ENCODE measurements around the gene ZNF750. TPM values are rescaled to one million over a fixed set of nuclear protein-coding genes. Genes with fewer than 3 reads are reported as not detected.

The ZNF750 gene
- total and polyA plus RNA-seq, 2 donors (not counting 3 experiments of a cell fraction or from before 2014, with no cell fraction given) = 0.15 to 0.80 TPM

DNA sequence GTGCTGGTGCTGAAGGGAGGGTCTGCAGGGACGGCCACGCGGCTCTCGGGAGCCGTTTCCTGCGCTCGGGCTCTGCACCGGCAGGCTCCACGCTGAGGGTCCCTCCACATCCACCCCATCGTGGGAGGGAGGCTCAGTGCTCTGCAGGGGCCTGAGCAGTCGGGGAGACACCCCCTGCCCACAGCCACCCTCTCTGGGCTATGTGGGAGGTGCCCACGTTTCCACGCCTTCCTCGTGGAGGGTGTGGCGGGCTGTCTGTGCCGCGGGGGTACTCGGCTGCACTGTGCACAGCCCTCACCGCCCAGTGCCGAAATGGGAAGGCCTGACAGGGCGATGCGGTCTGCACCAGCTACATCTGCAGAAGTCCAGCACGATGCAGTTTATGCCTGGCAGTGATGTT is 25.5 kb upstream of the ZNF750 start:
- no peak for TF ChIP-seq POLR2A (IDR thresholded peaks at IDR 0.05; ENCODE audit: low read depth, low read length)
- TF ChIP-seq JUN (IDR thresholded peaks at IDR 0.05; ENCODE audit: borderline replicate concordance, insufficient read depth, insufficient read length, low read depth) = no peak
- TF ChIP-seq EZH2 (IDR thresholded peaks at IDR 0.05; ENCODE audit: borderline replicate concordance, low read depth, low read length, severe bottlenecking) = no peak
- TF ChIP-seq, protein P1, sequence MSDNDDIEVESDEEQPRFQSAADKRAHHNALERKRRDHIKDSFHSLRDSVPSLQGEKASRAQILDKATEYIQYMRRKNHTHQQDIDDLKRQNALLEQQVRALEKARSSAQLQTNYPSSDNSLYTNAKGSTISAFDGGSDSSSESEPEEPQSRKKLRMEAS (IDR thresholded peaks at IDR 0.05; ENCODE audit: insufficient read depth, insufficient read length) = no peak
- TF ChIP-seq, protein P2, sequence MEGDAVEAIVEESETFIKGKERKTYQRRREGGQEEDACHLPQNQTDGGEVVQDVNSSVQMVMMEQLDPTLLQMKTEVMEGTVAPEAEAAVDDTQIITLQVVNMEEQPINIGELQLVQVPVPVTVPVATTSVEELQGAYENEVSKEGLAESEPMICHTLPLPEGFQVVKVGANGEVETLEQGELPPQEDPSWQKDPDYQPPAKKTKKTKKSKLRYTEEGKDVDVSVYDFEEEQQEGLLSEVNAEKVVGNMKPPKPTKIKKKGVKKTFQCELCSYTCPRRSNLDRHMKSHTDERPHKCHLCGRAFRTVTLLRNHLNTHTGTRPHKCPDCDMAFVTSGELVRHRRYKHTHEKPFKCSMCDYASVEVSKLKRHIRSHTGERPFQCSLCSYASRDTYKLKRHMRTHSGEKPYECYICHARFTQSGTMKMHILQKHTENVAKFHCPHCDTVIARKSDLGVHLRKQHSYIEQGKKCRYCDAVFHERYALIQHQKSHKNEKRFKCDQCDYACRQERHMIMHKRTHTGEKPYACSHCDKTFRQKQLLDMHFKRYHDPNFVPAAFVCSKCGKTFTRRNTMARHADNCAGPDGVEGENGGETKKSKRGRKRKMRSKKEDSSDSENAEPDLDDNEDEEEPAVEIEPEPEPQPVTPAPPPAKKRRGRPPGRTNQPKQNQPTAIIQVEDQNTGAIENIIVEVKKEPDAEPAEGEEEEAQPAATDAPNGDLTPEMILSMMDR (IDR thresholded peaks at IDR 0.05; ENCODE audit: extremely low read depth in 1 of 2, insufficient read depth in 1 of 2, low read depth in 1 of 2, low read length in 2 of 2) = no peak
- no peak for TF ChIP-seq POLR2AphosphoS5 (IDR thresholded peaks at IDR 0.05; ENCODE audit: insufficient read depth, low read depth, low read length)
- no peak for TF ChIP-seq MYC (IDR thresholded peaks at IDR 0.05; ENCODE audit: low read depth, low read length)
- no peak for TF ChIP-seq FOS (IDR thresholded peaks at IDR 0.05; ENCODE audit: borderline replicate concordance, insufficient read depth, low read length)
- no peak for TF ChIP-seq GATA2 (IDR thresholded peaks at IDR 0.05; ENCODE audit: insufficient read depth, insufficient read length, low read depth, low read length)
- no peak overlapping the region for H3K4me3 ChIP-seq (replicated peaks in 1 of 3; ENCODE audit: insufficient read depth in 1 of 3, low read depth in 1 of 3, low read length in 3 of 3)
- H3K79me2 ChIP-seq (ENCODE audit: control insufficient read depth, insufficient read depth, low read length) = peaks cover 60% of the 10 kb centered on the region
- H3K27ac ChIP-seq (ENCODE audit: insufficient read depth, low read depth, low read length) = no peak overlapping the region
- H3K4me1 ChIP-seq (ENCODE audit: control insufficient read depth, extremely low read depth, insufficient read depth, low read length) = peaks cover 28% of the 10 kb centered on the region
- dilution Hi-C loops (cut with MboI; ENCODE audit: extremely low pct_ligation_motif_present, low sequenced_read_pairs) = no loop called here
- no peak overlapping the region for H3K9ac ChIP-seq (replicated peaks; ENCODE audit: extremely low read depth, insufficient read depth, low read length)
- H3K36me3 ChIP-seq (ENCODE audit: control insufficient read depth in 2 of 2, extremely low read depth in 1 of 2, insufficient read depth in 2 of 2, low read length in 2 of 2) = peaks cover 0 to 2% of the 10 kb centered on the region in 2 experiments
- intact Hi-C loops (cut with micrococcal nuclease) = no loop called here
- ChIA-PET POLR2A (no interaction called here), CTCF (interaction anchor here (0.7 to 3.1 kb wide), 2 partner anchors 11 to 18 kb away, joined by 3 to 13 read pairs; no protein-coding TSS in a partner anchor)
- H3K27me3 ChIP-seq (ENCODE audit: control insufficient read depth in 2 of 2, insufficient read depth in 2 of 2, low read length in 2 of 2) = no peaks in the 10 kb centered on the region
- no peak for FAIRE-seq
- no peak overlapping the region for H2AFZ ChIP-seq (ENCODE audit: low read depth, low read length)
- no peaks in the 10 kb centered on the region for H4K20me1 ChIP-seq (replicated peaks; ENCODE audit: control insufficient read depth, extremely low read depth, insufficient read depth, low read length)
- H3K9me3 ChIP-seq (replicated peaks; ENCODE audit: control insufficient read depth, insufficient read depth, low read length) = no peaks in the 10 kb centered on the region
- no TSS peak for BruUV-seq (replicated peaks)
- H3K9me1 ChIP-seq (replicated peaks; ENCODE audit: control insufficient read depth, extremely low read depth, insufficient read depth, low read length) = no peaks in the 10 kb centered on the region
- no peak for DNase-seq (ENCODE audit: low read depth, low spot score)
- no peak overlapping the region for H3K4me2 ChIP-seq (ENCODE audit: insufficient read depth, low read length)
